ENCODE data around the gene SYT8.
"Not testable (repeated sequence)": the region's sequence is repeated elsewhere in the genome, so short reads cannot be mapped to it uniquely, and the experiment has no call there.

Gene SYT8

DNA sequence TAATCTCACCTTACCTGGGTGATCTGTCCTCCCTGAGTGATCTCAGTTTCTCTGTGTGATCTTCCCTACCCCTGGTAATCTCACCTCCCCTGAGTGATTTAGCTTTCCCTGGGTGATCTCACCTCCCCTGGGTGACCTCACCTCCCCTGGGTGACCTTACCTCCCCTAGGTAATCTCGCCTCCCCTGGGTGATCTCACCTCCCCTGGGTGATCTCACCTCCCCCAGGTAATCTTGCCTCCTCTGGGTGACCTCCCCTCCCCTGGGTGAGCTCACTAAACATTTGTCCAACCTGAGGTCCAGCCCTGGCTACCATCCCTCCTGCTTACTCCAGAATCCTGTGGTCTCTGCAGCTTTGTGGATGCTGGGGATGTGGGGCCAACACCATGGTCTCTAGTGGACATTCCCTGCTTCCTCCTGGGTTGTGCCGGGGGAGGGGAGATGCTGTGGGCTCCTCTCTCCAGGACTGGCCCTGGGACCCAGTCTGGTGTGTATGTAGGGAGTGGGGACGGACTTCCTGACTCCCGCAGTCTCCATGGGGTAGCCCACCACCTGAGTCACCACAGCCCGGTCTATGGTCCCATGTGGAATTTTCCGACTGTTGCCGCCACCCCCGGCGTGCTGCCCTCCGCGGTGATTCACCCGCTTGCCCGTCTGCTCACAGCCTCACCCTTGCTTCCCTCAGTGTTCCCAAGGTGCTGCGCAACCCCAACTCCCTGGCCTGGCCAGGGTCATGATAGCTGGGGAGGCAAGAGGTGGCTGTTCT, 28.0 kb downstream of the SYT8 start:
- DNase-seq = no peak

DNA sequence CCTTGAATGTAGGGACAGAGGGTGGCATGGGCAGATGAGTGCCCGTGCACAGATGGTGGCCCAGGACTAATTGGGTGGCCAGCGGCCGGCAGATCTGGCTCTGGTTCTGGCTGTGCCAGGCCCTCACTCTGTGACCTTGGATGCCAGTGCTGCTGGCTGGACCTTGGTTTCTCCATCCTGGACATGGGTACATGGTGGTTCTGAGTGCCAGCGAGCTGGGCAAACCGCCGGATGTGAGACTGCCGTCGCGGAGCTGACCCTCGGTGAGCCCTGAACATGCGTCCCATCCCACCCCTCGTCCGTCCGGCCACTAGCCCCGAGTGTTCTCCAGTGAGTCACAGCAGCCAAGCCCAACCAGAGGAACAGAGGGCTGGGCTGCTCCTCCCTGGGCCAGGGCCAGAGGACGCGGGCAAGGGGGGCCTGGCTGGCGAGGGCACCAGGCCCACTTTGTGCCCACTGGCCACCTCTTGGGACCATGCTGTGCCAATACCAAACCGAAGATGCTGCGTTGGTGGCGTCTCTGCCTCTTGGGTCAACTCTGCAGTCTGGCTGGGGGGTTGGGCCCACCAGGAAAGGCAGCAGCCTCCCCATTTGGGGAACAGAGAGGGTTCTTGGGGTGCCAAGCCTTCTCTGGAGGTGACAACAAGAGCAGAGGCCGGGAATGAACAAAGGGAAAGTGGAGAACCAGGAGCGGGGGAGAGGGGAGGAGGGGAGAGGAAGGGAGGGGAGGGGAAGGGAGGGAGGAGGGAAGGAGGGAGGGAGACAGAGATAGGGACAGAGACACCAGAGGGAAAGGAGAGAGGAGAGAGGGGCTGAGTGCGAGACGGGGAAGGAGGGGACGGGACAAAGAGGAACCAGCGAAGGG, 28.8 kb downstream of the SYT8 start:
- no peak for DNase-seq

DNA sequence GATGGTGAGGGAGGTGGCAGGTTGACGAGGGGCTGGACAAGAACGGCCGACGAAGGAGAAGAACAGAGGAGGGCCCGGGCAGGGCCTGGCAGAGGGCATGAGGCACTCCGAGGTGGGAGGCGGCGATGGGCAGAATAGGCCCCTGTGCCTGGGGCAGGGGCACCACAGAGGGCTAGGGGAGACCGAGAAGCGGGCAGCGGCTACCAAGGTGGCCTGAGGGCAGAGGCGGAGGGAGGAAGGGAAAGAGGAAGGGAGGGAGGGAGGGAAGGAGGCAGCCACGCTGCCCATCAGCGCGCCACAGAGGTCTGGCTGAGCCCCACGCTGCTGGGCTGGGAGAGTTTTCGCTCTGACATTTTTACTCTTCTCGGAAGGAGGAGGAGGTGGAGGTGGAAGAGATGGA, 29.4 kb downstream of the SYT8 start:
- DNase-seq = no peak

- DNase-seq = no peak
Measured at GRCh38 chr11:1864831-1865665, 30.3 kb downstream of the SYT8 start.

- no peak for DNase-seq
Measured at GRCh38 chr11:1866226-1866625, 31.4 kb downstream of the SYT8 start.

- no peak for DNase-seq
Measured at GRCh38 chr11:1866776-1867175, 32.0 kb downstream of the SYT8 start.

DNA sequence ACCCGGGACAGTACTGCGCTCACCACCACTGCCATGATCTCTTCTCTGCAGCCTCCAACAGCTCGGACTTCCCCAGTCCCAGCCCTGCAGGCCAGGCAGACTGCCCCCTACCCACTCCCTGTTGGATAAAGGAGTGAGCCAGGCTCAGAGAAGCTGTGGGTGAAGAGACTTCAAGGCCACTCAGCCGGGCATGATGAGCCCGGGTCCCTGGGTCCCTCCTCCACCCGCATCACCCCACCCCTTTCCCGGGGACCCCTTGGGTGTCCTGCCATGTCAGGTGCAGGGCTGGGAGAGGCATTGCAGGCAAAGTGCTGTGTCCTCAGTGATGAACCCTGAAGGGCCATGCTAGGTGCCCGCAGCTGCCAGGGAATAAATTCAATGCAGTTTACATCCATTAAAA, 32.6 kb downstream of the SYT8 start:
- no peak for DNase-seq

- no peak for DNase-seq
Measured at GRCh38 chr11:1868056-1868635, 33.4 kb downstream of the SYT8 start.

DNA sequence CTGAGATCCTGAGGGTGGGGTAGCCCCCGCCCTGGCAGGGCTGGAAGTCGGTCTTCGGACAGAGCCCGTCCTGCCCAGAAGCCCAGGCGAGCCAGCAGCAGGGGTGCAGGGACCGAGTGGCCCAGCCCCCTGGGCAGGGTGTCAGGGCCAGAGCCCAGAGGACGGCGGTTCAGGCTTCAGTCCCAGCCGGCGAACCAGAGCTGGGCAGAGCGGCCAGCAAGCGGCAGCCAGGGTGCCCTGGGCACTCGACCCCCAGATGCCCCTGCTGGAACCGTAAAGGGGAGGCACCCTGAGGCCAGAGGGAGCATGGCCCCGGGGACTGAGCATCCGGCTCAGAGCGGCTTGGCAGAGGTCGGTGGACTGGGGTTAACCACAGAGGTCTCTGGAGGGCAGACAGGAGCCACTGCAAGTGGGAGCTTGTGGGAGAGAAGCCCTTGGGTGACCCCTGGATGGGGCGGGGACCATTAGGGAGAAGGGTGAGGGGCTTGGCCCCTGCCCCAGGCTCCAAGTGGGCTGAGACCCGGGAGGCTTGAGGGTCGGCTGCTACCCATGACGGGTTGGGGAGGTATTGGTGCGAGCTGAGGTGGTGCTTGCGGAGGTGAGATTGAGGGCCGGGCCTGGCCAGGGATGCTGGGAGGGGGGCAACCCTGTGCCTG, 34.0 kb downstream of the SYT8 start:
- no peak for DNase-seq

- no peak for DNase-seq
Measured at GRCh38 chr11:1869427-1870325, 34.9 kb downstream of the SYT8 start.

DNA sequence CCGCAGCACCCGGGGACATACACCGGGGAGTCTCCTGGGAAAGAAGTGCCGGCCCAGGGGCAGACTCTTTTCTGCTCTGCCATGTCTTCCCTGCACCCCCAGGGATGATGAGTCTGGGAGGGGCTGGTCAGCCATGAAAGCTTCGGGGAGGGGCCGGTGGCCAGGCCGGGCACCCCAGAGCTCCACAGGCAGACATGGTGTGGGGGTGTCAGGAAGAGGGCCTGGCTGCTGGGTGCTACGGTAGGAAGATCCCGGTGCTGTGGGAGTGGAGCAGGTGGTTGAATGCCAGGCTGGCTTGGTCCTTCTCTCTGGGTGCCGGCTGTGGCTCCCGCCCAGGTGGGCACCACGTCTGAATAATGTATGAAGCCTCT, 35.5 kb downstream of the SYT8 start:
- no peak for DNase-seq

DNA sequence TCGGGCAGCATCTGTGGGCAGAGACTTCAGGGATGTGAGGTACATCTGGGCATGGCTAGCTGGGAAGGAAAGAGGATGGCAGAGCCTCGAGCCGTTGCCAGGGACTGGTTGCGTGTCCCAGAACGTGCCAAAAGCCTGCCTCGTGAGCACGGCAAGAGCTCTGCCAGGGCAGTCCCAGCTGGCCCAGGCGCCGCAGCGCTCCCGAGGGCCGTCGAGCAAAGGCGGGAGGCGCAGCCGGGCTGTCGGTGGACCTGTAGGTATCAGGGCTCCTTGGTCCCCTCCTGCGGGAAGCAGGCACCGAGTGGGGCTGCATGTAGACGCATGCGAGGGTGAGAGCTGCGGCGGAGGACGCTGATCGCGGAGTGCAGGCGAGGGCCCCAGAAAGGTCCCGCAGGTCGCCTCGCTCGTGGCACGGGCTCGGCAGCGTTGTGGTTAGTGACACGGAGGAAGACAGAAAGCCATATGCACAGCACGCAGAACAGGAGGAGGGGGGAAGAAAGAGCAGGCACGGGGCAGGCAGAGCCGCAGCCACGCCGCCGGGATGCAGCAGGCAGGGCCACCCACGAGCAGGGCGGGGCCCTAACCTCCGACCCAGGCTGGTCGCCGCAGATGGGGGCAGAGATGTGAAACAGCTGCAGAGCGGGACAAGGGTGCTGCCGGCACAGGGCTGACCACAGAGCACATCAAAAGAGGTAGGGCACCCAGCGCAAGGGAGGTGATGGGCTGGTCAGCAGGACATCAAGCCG, 36.1 kb downstream of the SYT8 start:
- DNase-seq = peak; percentile 47

DNA sequence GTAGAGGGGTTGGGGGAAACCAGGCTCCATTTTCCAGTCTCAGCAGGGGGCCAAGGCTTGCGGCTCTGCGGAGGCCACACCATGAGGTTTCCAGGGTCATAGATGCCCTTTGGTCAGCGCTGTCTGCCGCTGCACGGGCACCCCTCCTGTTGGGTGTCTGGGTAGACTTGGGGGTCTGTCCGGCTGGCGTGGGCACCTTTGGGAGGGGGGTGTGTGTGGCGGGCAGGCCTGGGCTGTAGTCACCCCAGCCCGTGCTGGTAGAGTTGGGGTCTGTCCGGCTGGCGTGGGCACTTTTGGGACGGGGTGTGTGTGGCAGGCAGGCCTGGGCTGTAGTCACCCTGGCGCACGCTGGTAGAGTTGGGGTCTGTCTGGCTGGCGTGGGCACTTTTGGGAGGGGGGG, 36.7 kb downstream of the SYT8 start:
- DNase-seq = no peak

DNA sequence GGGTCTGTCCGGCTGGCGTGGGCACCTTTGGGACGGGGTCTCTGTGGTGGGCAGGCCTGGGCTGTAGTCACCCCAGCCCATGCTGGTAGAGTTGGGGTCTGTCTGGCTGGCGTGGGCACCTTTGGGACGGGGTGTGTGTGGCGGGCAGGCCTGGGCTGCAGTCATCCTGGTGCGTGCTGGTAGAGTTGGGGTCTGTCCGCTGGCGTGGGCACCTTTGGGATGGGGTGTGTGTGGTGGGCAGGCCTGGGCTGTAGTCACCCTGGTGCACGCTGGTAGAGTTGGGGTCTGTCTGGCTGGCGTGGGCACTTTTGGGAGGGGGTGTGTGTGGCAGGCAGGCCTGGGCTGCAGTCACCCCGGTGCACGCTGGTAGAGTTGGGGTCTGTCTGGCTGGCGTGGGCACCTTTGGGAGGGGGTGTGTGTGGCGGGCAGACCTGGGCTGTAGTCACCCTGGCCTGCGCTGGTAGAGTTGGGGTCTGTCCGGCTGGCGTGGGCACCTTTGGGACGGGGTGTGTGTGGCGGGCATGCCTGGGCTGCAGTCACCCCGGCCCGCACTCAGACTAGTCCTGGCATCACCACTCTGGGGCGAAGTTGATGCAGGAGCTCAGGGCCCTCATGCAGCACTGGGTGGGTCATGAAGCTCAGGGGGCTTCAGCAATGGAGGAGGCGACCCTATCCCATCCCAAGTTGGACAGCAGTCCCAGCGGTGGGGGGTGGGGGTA, 37.6 kb downstream of the SYT8 start:
- DNase-seq = no peak

GRCh38 chr11:1873048-1873812, 38.4 kb downstream of the SYT8 start:
- DNase-seq = no peak

- DNase-seq = not testable (repeated sequence)
Measured at GRCh38 chr11:1873813-1874150, 39.0 kb downstream of the SYT8 start.

- not testable (repeated sequence) for DNase-seq
Measured at GRCh38 chr11:1874441-1875092, 39.8 kb downstream of the SYT8 start.

GRCh38 chr11:1875093-1875850, 40.5 kb downstream of the SYT8 start:
- no peak for DNase-seq

All from activated CD4-positive, alpha-beta T cell treated with anti-CD3 and anti-CD28 coated beads, Interleukin-2, amount 50 U/mL, for 1 hour (primary cell).